HG03342 (cell line): ENCODE measurements around the gene PLA2G3.
A peak's percentile ranks its signal among the peaks of the same experiment; 100 is the strongest.
"Not testable (repeated sequence)": the region's sequence is repeated elsewhere in the genome, so short reads cannot be mapped to it uniquely, and the experiment has no call there.

Source experiments
- ATAC-seq: cut with Tn5 transposase; IDR thresholded peaks from one replicate; pipeline ENCODE4 v1.9.1; 2021; ENCODE audit warnings: mild to moderate bottlenecking, moderate library complexity; ENCODE audit not compliant: unreplicated experiment

Gene PLA2G3, protein sequence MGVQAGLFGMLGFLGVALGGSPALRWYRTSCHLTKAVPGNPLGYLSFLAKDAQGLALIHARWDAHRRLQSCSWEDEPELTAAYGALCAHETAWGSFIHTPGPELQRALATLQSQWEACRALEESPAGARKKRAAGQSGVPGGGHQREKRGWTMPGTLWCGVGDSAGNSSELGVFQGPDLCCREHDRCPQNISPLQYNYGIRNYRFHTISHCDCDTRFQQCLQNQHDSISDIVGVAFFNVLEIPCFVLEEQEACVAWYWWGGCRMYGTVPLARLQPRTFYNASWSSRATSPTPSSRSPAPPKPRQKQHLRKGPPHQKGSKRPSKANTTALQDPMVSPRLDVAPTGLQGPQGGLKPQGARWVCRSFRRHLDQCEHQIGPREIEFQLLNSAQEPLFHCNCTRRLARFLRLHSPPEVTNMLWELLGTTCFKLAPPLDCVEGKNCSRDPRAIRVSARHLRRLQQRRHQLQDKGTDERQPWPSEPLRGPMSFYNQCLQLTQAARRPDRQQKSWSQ

DNA sequence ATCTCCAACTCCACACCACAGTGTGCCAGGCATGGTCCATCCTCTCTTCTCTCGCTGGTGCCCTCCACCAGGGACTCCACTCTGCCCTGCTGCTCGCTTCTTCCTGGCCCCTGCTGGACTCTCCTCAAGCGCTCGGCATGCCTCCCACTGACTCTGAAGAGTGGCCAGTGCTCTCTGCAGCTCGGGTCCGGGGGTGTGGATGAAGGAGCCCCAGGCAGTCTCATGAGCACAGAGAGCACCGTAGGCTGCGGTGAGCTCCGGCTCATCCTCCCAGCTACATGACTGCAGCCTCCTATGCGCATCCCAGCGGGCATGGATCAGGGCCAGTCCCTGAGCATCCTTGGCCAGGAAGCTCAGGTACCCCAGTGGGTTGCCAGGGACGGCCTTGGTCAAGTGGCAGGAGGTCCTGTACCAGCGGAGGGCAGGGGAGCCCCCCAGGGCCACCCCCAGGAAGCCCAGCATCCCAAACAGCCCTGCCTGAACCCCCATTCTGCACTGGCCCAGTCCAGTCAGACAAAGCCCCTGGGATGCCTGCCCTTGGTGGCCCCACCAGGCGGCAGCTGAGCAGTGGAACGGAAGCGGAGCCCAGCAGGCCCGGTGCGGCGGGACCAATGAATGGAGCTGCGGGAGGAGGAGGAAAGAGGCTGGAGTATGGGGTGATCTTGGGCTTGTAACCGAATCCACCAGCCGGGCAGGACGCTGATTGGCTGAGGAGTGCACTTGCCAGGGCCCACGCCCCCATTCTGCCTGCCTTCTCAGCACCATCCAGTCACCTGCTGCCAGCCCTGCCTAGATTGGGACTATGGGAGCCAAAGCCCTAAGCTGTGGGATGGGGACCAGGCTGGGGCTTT lies at the start of gene PLA2G3:
PLA2G3 (minus strand) TSS at position 643 of the 851 bp plus-strand sequence; CDS start at position 489, 154 bp downstream.
- ATAC-seq, result no peak

DNA sequence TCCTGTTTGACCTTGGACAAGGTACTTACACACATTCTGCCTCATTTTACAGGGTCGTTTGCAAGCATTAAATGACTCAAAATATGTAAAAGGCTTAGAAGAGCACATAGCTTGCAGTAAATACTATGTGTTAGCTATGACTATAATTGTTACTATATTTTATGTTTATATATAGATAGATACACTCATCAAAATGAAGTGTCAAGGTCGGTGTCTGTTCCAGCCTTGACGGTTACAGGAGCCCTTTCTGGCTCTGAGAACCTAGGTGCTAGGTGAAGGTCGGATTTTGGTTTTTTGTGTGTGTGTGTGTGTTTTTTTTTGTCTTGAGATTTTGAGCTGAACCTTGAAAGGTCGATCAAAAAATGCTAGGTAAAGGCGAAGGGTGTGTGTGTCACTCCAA lies 47.3 kb upstream of the PLA2G3 start:
- ATAC-seq, result no peak

DNA sequence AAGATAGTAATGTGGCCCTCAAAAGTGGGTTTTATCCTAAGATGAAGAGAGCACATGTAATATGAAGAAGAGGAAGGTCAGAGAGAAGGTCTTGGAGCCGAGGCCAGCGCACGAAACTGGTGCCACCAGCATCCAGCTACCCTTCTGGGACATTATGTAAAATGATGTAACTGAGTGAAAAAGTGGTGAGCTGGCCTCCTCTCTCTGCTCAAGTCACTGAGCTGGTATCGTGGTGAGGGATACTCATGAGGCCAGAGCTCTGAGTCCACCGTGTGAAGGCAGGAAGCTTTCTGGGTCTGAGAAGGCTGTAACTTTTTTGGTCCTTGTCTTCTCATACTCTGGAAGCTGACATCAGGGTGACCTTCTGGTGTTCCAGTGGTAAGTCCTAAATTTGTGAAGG lies 44.7 kb upstream of the PLA2G3 start:
- ATAC-seq, result no peak

DNA sequence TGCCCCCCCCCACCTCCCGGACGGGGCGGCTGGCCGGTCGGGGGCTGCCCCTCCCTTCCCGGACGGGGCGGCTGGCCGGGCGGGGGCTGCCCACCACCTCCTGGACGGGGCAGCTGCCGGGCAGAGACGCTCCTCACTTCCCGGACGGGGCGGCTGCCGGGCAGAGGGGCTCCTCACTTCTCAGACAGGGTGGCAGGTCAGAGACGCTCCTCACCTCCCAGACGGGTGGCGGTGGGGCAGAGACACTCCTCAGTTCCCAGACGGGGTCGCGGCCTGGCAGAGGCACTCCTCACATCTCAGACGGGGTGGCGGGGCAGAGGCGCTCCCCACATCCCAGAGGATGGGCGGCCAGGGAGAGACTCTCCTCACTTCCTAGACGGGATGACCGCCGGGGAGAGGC lies 43.7 kb upstream of the PLA2G3 start:
- ATAC-seq, result no peak

DNA sequence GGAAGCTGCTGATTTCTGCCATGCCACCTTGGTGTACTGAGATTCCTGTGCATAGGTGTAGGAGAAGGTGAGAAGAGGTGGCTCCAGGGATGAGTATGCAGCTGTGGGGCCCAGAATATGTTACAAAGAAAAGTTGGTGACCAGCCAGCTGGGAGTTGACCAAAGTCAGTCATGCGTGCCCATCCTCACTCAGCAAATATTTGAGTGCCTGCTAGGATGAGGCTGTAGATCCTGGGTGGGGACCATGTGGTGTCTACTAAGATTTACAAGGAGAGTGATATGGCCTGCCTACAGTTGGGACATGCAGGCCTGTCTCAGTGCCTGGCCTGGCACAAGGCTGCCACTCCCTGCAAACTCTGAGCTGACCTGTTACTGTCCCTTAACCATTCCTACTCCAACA lies 39.0 kb upstream of the PLA2G3 start:
- no peak for ATAC-seq

DNA sequence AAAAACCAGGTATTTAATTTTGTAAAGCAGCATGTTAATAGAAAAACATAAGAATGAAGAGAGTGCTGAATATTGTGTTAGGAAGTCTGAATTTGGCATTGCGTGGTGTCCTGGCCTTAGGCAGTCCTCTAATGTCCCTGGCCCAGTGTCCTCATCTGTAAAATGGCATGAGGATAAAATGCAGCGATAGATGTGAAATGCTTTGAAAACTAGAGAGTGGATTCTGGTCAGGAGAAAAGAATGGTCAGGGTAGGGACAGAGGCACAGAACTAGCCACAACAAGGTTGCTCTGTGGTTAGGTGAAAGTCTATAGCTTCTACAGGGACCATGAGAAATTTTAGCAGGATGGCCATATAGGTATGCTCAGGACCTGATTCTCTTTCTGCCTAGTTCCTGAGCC lies 38.6 kb upstream of the PLA2G3 start:
- ATAC-seq, result no peak

DNA sequence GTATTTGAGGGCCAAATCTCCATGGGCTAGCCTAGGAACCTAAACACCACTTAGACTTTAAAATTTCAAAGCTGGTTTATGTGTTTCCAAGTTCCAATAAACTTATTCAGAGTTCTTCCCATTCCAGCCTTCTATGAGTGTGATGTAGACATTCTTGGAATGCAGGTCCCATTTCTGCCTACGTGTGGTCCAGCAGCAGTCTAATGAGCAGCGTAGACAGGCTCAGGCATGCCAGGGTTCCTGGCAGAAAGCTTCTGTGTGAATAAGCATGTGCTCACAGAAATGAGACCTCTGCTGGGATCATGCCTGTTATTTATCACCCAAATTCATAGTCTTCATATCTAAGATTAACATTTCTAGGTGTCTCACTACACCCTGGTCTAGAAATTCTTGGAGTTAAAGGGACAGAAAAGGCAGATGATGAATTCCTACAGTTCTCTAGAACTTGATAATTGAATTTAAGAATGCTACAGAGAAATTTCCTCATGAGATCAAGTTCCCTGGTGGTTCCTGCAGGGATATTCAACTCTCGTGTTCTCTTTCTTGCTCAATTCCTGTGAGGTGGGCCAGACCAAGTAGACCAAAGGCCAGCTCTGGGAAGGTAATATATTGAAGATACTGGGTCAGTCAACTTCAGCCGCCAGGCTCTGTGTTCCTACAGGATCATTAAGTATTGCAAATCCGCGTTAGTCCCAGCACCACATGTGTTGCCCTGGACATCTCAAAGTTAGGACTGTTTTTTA lies 37.3 kb upstream of the PLA2G3 start:
- ATAC-seq, result no peak

DNA sequence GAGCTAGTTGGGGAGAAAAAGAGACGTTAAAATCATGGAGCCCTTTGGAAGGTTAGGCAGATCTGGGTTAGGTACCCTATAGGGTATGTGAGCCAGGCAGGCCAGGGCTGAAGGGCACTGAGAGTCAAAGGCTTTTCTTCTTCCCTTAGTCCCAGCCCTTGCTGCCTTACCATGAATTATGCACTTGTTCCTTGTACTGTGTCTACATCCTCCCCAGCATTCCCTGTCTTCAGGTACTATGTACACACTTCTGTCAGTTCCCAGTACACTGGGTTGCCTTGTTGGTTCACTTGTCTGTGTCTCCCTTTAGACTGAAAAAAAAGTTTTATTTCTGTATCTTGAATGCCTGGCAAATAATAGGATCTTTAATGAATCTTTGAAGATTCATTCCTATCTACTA lies 36.6 kb upstream of the PLA2G3 start:
- no peak for ATAC-seq

DNA sequence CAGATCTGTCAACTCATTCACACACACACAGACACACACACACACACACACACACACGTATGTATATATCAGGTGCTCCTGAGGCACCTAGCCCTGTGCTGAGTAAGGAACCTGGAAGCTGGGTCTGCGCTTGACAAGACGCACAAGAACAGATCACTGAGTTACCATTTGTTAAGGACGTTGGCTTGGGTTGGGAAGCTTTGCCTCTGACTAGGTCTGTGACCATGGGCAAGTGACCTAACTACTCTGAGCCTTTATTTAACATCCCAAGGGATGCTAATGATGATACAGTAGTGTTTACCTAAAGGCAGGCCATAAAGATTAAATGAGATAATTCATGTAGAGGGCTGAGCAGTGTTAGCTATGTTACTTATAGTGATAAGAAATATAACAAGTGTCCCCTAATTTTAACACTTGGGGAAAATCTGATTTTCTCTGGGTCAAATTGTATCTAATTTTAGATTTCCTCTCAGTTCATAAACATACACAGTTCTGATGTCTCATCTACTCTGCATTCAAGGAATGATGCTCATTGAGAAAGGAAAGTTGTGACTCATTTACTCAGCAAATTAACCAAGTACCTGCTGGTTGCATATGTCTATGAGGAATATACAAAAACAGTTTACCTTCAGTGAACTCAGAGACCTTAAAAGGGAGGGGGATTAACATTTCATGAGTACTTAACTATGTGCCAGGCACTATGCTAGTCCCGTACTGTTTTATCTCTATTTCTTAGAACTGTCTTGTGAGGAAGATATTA lies 33.3 kb upstream of the PLA2G3 start:
- ATAC-seq, result no peak

DNA sequence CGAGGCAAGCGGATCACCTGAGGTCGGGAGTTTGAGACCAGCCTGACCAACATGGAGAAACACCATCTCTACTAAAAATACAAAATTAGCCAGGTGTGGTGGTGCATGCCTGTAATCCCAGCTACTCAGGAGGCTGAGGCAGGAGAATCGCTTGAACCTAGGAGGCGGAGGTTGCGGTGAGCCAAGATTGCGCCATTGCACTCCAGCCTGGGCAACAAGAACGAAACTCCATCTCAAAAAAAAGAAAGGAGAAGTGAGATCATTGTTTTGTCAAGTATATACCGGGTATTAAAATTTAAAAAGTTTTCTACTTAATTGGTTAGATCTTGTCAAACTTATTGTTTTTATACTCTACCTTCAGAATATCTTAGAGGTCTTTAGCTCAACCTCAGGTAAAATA lies 31.4 kb upstream of the PLA2G3 start:
- ATAC-seq, result not testable (repeated sequence)

DNA sequence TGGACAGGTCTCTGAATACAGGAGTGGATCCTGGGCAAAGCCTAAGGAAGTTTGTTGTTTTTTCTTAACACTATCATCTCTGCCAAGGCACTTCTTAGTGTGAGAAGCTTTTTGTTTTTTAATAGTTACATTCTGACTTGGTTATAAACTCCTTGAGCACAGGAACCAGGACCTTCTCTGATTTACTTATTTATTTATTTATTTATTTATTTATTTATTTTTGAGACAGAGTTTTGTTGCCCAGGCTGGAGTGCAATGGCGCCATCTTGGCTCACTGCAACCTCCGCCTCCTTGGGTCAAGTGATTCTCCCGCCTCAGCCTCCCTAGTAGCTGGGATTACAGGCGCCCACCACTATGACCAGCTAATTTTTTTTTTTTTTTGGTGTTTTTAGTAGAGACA lies 30.7 kb upstream of the PLA2G3 start:
- no peak for ATAC-seq

DNA sequence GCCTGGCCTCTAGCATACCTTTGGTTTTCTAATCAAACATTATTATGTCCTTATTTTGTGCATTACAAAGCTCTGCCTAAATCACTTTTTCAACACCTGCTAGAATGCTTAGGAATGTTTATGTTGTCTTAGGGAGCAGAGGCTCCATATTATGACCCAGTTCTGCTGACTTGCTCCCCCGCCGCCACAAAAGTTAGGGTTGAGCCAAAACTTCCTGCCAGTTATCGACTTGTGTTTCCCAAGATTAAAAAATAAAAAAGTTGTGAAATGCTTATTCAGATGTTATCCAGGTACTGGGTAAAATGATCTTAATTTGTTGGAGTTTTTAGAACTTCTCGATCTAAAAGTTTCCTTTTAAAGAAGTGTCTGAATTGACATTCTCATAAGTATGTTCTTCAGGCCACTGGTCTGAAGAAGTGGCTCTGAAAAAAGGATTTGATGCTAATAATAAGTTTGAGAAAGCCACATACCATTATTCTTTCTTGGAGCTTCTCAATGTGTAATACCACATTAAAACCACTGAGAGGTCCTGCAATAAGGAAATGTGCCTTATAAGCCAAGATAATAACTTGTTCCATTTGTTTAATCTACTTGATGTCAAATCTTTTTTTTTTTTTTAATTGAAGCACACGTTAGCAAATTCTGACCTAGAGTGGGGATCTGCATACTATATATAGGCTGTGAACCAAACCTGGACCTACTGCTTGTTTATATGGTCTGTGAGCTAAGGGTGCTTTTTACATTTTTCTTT lies 21.9 kb upstream of the PLA2G3 start:
- ATAC-seq, result no peak

DNA sequence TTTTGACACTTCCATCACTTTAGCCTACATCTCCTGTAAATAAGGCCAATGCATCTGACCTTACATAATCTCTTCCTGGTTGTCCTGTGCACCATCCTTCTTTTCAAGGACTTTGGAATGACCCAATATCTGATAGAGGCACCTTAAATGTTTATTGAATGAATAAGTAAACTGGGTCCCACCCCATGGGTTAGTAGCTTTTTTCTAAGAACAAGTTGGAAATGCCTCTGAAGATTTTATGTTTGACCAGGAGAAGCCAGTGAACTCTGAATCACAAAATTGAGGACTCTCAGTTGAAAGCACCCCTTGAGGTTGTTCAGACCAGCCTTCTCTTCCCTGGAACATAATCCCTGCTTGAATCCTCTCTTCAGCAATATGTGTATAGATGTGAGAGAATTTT lies 21.1 kb upstream of the PLA2G3 start:
- no peak for ATAC-seq

DNA sequence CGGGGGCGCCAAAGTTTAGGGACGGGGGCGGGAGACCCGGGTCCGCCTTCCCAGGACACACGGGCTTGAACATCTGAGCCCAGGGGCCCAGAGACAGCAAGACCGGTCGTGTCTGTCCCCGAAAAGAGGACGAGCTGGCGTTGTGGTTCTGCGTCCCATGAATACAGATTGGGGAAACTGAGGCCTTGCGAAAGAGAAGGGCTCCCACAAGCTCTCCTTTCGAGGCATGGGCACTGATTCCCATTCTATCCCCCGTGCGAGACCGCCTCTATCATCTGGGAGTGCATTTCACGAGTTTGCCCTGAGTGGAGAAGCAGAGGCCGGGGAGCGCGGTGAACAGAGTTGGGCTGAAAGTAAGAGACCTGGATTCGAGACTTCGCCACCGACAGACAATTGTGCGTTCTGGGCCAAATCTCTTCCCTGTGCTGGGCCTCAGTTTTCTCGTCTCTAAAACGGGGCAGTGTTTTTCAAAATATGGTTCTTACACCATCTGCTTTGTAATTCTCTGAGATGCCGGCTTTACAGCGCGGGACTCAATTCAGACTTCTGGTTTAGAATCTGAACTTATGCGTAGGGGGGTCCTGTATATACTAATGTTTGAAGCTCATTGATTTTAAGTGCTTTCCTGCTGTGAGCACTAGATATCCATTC lies 20.1 kb upstream of the PLA2G3 start:
- ATAC-seq, result peak; percentile 28

DNA sequence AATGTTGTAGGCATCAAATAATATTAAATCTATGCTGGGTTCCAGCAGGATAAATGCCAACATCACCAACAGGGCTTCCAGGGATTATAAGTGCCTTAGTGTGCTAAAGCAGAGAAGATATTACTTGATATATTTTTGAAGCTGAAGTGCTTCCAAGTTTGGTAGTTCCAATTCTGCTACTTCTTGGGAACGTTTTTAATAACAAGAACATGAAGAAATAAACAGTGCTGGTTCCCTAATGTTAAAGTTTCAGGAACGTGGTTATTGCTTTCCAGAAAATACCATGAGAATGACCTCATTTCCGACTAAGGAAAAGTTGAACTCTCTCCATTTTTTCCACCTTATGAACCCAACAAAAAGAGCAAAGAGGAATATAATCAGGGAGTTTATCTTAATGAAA lies 15.1 kb upstream of the PLA2G3 start:
- ATAC-seq, result no peak

DNA sequence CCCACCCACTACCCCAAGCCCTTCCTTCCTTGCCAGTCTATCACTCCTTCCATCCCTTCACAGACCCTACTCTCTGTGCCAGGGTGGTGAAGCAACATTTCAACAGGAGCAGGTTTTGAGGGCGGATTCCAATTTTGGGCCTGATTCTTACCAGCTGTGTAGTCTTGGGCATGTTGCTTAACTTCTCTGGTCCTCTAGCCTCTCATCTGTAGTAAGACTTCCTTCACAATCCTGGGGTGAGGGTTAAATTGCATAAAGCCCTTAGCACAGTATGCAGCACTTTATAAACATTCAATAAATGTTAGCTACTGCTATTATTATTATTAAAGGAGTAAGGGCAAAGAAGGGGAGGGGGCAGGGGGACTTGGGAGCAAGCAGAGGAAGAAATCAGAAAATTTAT lies 14.7 kb upstream of the PLA2G3 start:
- no peak for ATAC-seq

DNA sequence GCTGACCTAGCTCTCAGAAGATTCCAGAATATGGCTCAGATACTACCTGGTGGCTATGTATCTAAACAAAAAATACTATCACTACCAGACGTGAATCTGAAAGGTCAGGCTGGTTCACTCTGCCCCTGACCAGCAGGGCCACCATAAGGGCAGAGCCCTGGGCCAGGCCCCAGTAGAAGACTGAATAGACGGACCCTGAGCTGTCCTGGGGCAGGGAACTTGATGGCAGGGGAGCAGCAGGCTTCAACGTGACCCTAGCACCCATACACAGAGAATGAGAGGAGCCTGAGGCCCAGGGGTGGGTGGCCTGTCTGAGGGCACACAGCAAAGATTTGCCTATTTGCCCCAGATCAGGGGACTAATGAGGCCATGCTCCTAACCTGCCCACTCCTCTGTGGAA lies 13.0 kb upstream of the PLA2G3 start:
- no peak for ATAC-seq

DNA sequence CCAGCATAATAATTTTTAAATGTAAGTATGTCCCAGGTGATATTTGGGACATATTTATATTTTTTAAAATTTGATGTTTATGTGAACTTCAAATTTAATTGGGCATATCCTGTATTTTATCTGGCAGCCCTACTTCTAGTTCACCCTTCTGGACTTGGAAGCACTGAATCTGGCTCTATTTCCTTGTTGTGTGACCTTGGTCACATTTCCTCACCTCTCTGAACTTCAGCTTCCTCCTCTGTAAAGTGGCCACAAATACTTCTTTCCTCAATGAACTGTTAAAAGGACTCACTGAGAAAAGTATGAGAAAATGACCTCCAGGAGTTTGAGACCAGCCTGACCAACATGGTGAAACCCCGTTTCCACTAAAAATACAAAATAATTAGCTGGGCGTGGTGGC lies 11.6 kb upstream of the PLA2G3 start:
- ATAC-seq, result no peak

DNA sequence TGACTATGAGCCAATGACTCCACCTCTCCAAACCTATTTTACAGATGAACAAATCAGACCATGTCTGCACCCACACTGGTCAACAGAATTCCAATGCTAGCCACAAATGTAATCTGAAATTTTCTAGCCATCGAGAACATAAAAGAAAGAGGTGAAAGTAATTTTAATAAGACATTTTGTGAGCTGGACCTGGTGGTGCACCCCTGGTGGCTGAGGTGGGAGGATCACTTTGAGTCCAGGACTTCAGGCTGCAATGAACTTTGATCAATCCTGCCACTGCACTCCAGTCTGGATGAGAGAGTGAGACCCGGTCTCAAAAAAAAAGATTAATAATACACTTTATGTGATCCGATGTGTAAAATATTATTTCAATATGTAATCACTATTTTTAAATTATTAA lies 10.3 kb upstream of the PLA2G3 start:
- no peak for ATAC-seq
